ENCODE results near the gene AFMID.
"Not testable (repeated sequence)": the region's sequence is repeated elsewhere in the genome, so short reads cannot be mapped to it uniquely, and the experiment has no call there.

The AFMID gene

GRCh38 chr17:78154903-78155811 lies 32.0 kb upstream of the AFMID start:
- peak in 1 of 2 donors; percentile 79 for DNase-seq

DNA sequence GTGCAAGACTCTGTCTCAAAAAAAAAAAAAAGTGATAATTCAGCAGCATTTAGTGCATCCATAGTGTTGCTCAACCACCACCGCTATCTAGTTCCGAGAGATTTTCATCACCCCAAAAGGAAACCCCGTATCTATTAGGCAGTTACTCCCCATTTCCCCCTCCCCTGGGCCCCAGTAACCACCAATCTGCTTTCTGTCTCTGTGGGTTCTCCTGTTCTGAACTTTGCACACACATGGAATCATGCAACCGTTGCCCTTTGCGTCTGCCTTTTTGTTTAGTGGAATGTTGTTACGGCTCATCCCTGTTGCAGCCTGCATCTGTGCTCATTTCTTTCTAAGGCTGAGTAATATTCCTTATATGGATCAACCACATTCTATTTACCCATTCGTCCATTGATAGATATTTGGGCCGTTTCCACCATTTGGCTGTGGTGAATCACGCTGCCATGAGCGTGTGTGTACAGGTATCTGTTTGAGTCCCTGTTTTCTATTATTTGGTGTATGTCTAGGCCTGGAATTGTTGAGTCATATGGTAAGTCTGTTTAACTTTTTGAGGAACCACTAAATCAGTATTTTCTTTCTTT lies 27.5 kb upstream of the AFMID start:
- DNase-seq, result no peak

GRCh38 chr17:78163881-78164747 lies 23.0 kb upstream of the AFMID start:
- DNase-seq, result no peak

DNA sequence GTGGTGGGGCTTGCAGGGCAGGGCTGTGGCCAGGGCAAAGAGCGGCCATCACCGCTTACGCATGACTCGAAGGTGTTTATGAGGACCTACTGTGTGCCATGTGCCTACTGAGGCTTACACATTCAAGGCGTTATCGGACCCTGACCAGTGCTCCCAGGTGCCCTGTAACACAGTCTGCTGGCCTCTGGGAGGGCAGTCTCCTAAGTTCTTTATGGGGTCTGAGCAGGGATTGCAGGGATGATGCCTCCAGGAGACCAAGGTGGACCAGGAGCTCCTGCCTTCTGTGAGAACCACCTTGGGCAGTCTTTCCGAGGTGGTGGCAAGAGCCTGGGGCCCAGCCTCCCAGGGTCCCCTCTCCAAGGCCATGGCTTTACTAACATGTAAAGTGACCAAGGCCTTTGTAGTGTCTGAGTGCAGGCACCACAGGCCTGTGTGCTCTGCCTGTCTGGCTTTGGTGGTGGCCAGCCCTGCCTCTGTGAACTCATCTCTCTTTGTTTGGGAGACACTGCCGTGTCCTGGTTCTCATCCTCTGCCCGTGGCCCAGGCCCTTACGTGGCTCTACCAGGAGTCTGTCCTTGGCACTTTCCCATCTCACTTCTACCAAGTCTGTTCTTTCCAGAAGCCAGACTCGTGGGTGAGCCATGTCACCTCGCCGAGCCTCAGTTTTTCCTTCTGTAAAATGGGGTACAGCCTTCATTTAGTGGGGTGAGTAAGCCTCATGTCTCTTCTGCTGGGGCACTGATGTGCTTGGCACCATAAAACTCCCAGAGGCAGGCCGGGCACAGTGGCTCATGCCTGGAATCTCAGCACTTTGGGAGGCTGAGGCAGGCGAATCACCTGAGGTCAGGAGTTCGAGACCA lies 22.2 kb upstream of the AFMID start:
- no peak for DNase-seq

DNA sequence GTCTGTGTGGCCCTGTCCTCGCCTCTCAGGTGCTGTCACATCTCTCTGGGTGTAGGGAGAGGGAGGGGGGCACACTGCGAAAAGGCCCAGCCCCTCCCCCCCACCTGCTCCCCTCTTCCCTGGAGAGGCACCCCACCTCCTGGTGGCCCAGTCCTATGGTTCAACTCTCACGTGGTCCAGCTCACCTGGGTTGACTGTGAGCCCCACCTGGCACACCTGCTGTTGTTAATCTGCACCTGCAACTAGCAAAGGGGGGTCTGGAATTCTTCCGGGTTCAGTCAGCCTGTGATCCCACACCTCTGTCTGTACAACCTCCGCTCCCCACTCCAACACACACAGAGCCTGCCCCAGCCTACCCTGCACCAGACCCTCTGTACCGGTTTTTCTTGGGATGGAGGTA lies 20.7 kb upstream of the AFMID start:
- no peak for DNase-seq

DNA sequence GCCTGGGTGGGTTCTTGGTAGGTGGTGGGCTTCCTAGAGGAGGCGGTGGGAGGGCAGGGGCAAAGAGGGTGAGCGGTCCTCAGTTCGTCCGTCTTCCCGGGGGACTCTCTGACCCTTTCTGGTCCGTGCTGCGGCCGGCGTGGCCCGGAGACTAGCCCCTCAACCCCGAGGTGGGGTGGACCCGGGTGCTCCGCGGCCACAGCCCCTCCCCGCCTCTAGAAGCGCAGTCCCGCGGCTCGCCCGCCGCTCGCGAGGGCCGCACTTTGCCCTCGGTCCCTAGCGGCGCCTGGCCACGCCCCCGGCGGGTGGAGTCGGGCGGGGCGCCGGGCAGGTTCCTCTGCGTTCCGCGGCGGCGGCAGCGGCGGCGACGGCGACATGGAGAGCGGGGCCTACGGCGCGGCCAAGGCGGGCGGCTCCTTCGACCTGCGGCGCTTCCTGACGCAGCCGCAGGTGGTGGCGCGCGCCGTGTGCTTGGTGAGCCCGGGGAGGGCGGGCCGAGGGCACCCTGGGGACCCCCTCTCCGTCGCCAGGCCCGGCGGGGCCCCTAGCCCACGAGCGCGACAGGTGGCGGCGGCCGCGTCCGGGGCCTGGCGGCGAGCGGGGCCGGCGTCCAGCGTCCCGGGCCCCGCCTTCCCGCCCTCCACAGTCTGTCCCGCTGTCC lies 18.8 kb upstream of the AFMID start, which contains the start of gene SYNGR2:
SYNGR2 (plus strand) TSS at position 340 of the 661 bp plus-strand sequence; CDS start at position 376, 36 bp downstream.
- DNase-seq, result peak; percentile 88 to 89

GRCh38 chr17:78168903-78169793 lies 18.0 kb upstream of the AFMID start:
- DNase-seq, result peak; percentile 74

GRCh38 chr17:78170692-78171590 lies 16.2 kb upstream of the AFMID start:
- DNase-seq, result no peak

DNA sequence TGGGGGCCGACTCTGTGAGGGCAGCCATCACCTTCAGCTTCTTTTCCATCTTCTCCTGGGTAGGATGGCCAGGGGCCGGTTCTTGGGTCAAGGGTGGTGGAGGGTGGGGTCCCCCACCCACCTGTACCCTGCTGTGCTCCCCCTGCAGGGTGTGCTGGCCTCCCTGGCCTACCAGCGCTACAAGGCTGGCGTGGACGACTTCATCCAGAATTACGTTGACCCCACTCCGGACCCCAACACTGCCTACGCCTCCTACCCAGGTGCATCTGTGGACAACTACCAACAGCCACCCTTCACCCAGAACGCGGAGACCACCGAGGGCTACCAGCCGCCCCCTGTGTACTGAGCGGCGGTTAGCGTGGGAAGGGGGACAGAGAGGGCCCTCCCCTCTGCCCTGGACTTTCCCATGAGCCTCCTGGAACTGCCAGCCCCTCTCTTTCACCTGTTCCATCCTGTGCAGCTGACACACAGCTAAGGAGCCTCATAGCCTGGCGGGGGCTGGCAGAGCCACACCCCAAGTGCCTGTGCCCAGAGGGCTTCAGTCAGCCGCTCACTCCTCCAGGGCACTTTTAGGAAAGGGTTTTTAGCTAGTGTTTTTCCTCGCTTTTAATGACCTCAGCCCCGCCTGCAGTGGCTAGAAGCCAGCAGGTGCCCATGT lies 15.4 kb upstream of the AFMID start:
- DNase-seq, result not testable (repeated sequence)

- DNase-seq, result peak in 1 of 2 donors; percentile 53
Observed at GRCh38 chr17:78172249-78173051, 14.7 kb upstream of the AFMID start.

GRCh38 chr17:78173097-78173715 lies 14.0 kb upstream of the AFMID start:
- DNase-seq, result peak; percentile 44 to 52

- DNase-seq, result peak in 1 of 2 donors; percentile 55
Observed at GRCh38 chr17:78174346-78174869, 12.8 kb upstream of the AFMID start.

DNA sequence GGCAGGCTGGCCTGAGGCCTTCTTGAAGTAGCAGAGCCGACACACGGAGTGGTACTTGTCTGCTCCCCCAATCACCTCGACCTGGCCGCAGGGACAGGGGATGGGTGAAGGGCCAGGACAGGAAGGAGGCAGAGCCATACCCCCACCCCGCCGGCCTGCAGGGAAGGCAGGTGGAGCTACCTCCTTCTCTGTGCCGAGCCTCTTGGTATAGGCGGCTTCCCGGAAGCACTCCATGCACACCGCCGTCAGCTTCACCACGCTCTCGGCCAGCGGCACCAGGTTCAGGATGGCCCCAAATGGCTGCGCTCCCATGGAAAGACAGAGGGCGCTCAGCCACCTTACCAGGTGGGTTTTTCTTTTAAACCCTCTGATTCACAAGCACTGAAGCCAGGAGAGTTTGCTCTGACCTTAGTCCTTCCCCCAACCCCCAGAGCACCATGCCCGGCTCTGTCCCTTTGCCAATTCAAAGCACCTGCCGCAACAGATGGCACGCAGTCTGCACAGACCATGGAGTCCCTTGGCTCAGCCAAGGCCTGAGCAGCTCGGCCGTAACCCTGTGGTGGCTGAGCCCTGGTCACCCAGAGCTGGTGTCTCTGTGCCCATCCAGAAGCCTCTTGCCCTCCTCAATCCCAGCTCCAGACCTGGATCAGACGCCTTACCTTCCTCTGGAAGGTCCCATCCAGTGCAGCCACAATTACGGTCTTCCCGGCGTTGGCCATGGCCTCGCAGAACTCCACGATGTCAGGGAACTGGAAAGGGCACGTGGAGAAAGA lies 12.1 kb upstream of the AFMID start:
- DNase-seq, result no peak

DNA sequence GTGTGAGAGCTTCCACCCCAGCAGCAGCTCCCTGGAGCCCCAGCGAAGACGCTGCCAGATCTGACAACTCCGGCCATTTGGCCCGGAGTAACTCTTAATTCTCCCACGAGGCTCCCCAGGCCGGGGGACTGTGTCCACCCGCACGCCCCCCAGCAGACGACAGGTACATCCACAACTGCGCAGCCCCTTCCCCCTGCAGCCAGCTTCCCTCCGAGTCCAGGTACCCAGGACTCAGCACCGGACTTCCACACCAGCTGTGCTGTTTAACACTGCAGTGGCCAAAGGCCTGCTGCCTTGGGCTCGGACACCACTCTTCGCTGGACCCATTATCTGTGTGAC lies 11.6 kb upstream of the AFMID start:
- DNase-seq, result no peak

DNA sequence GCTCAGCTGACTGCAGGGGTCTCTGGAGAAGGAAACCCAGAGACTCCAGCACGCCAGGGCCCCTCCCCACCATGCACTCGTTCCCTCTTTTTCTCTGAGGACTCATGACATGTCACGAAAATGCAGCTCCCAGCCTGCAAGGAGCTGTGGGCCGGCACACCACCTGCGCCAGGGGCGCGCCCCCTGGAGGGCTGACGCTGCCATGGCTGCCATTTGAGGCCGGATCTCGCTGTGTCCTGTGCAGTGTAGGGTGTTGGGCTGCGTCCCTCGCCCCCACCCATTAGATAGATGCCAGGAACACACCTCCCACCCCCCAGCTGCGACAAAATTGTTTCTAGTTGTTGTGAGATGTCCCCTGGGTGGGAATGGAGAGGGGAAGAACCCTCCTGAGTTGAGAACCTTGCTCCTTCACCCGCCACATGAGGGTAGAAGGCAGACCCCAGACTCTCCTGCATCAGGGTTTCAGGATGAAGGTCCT lies 10.6 kb upstream of the AFMID start:
- peak; percentile 80 to 81 for DNase-seq

DNA sequence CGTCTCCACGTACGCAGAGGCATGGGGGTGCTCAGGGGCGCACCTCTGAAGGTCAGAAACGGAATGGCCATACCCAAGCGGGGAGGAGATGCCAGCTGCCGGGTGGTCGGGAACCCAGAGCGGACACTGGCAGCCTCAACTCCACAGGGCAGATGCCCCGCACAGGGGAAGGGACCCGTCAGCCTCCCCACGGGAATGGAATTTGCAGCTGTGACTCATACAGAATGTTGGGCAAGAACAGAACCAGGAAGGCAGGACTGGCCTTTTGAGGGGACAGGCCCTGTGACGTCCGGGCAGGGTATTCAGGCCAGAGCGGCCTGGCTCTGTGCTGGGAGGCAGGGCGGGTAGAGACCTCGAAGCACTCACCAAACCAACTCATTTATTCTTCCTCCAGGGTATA lies 7.8 kb upstream of the AFMID start:
- DNase-seq, result no peak

All from CD4-positive, alpha-beta T cell treated with Interleukin-1 beta for 1 hour (primary cell).